K562 (cell line): ENCODE measurements around the gene SCLT1.

Source experiments
- CTCF ChIP-seq, 3 experiments: IDR thresholded peaks in 2 of 3; conservative IDR thresholded peaks in 1 of 3; 2 replicates each; pipeline ENCODE4 v1.5.1; 2011 to 2012; ENCODE audit warnings: low read length in 3 of 3, mild to moderate bottlenecking in 3 of 3, control low read depth in 2 of 3, improper control_type of control experiment in 1 of 3, inconsistent platforms in 1 of 3, low read depth in 1 of 3, mixed read lengths in 1 of 3, moderate library complexity in 1 of 3; ENCODE audit not compliant: insufficient read depth in 2 of 3
- EP300 ChIP-seq: IDR thresholded peaks from 2 replicates; pipeline ENCODE4 v1.6.1; 2012; ENCODE audit warnings: low read length, improper control_type of control experiment
- KLF13 ChIP-seq: fragments of 450-650 bp; IDR thresholded peaks from 2 replicates; pipeline ENCODE4 v1.6.1; 2016; ENCODE audit warnings: missing genetic modification characterization, low read depth, mild to moderate bottlenecking, missing compliant biosample characterization, moderate library complexity, borderline replicate concordance
- NFIC ChIP-seq: fragments of 450-650 bp; IDR thresholded peaks from 2 replicates; pipeline ENCODE4 v1.6.1; 2017; ENCODE audit warnings: mild to moderate bottlenecking, inconsistent platforms
- POLR2A ChIP-seq: fragments of 450-650 bp; conservative IDR thresholded peaks from 2 replicates; pipeline ENCODE4 v1.6.1; 2016
- PTRF ChIP-seq: fragments of 450-650 bp; IDR thresholded peaks from 2 replicates; pipeline ENCODE4 v1.6.1; 2016; ENCODE audit warnings: mild to moderate bottlenecking, missing genetic modification characterization, missing compliant biosample characterization
- ZNF12 ChIP-seq: sonication (generic); formaldehyde crosslinking; IDR thresholded peaks from 2 replicates; pipeline ENCODE4 v1.4.0; 2020; ENCODE audit warnings: mild to moderate bottlenecking, missing genetic modification reagents

DNA sequence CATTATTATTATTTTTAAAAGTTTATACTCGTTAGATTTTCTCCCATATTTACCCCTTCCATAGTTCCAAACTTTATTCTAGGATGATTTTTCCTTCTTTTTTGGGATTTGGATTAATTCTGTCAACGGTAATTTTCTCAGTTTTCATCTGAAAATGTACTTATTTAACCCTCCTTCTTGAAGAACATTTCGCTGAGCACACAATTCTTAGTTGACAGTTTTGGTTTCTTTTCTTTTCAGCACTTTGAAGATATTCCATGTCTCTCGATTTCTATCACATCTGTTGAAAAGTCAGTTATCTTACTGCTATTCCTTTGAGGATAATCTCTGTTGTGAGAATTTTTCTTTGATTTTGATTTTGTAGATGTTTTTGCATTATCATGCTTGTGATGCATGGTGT, 85.2 kb downstream of the SCLT1 start:
- no peak for TF ChIP-seq EP300
- no peak for TF ChIP-seq POLR2A
- TF ChIP-seq KLF13 (tag) = no peak
- TF ChIP-seq CTCF (IDR thresholded peaks at IDR 0.05 in 2 of 3, conservative IDR thresholded peaks at IDR 0.05 in 1 of 3; ENCODE audit: insufficient read depth in 2 of 3, low read depth in 1 of 3, low read length in 3 of 3) = no peak
- TF ChIP-seq ZNF12 (CRISPR knock-in tag) = no peak
- no peak for TF ChIP-seq PTRF (tag)
- TF ChIP-seq NFIC = no peak
